Liver (tissue), 9 donors: ENCODE data around the gene SMYD5. TPM values are rescaled to one million over a fixed set of nuclear protein-coding genes. Genes with fewer than 3 reads are reported as not detected.

Source experiments
- DNase-seq: peaks from one replicate; pipeline ENCODE4 v3.0.0-alpha.2; 2017; ENCODE audit warnings: low spot score
- H3K27ac ChIP-seq, 2 donors: one replicate each; pipeline ENCODE4 v1.7.0; 2013; ENCODE audit warnings: inconsistent platforms in 2 of 2, low read length in 2 of 2, control low read depth in 1 of 2, low read depth in 1 of 2, mild to moderate bottlenecking in 1 of 2
- H3K27me3 ChIP-seq, 4 donors: one replicate each; pipeline versions ENCODE4 v1.6.1 to v1.7.0; 2013; ENCODE audit warnings: low read length in 3 of 4, inconsistent platforms in 1 of 4, mild to moderate bottlenecking in 1 of 4, moderate library complexity in 1 of 4; ENCODE audit not compliant: control insufficient read depth in 4 of 4, insufficient read depth in 4 of 4
- H3K36me3 ChIP-seq, 4 donors: one replicate each; pipeline versions ENCODE4 v1.6.1 to v1.7.0; 2013; ENCODE audit warnings: low read length in 3 of 4, mild to moderate bottlenecking in 3 of 4, low read depth in 1 of 4, moderate library complexity in 1 of 4; ENCODE audit not compliant: control insufficient read depth in 4 of 4, insufficient read depth in 3 of 4
- H3K4me1 ChIP-seq, 4 donors: one replicate each; pipeline versions ENCODE4 v1.6.1 to v1.7.0; 2013; ENCODE audit warnings: low read length in 3 of 4, mild to moderate bottlenecking in 3 of 4, moderate library complexity in 1 of 4; ENCODE audit not compliant: control insufficient read depth in 4 of 4, insufficient read depth in 4 of 4
- H3K4me3 ChIP-seq, 3 donors: one replicate each; pipeline versions ENCODE4 v1.6.1 to v1.7.0; 2013; ENCODE audit warnings: low read length in 3 of 3, control low read depth in 1 of 3, low read depth in 1 of 3, mild to moderate bottlenecking in 1 of 3
- H3K9ac ChIP-seq, 2 donors: one replicate each; pipeline ENCODE4 v1.7.0; 2013; ENCODE audit warnings: low read length in 2 of 2, mild to moderate bottlenecking in 2 of 2, moderate library complexity in 2 of 2, control low read depth in 1 of 2, low read depth in 1 of 2
- H3K9me3 ChIP-seq, 4 donors: one replicate each; pipeline versions ENCODE4 v1.6.1 to v1.7.0; 2013; ENCODE audit warnings: low read length in 3 of 4; ENCODE audit not compliant: control insufficient read depth in 4 of 4
- ATF3 ChIP-seq: IDR thresholded peaks from 2 replicates; pipeline ENCODE4 v1.6.1; 2016; ENCODE audit warnings: antibody characterized with exemption
- CTCF ChIP-seq: fragments of 150-350 bp; IDR thresholded peaks from 2 replicates; pipeline ENCODE4 v1.5.1; 2017; ENCODE audit warnings: improper control_type of control experiment, low read depth, low read length; ENCODE audit not compliant: missing input control
- EGR1 ChIP-seq, 2 donors: IDR thresholded peaks; 2 replicates each; pipeline ENCODE4 v1.6.1; 2016 to 2018; ENCODE audit warnings: antibody characterized with exemption in 2 of 2, low read depth in 2 of 2
- FOXA1 ChIP-seq: IDR thresholded peaks from 2 replicates; pipeline ENCODE4 v1.6.1; 2016; ENCODE audit warnings: antibody characterized with exemption
- FOXA2 ChIP-seq: IDR thresholded peaks from 2 replicates; pipeline ENCODE4 v1.6.1; 2016; ENCODE audit warnings: antibody characterized with exemption
- GABPA ChIP-seq, 2 donors: IDR thresholded peaks in 1 of 2; conservative IDR thresholded peaks in 1 of 2; 2 replicates each; pipeline ENCODE4 v1.6.1; 2016; ENCODE audit warnings: antibody characterized with exemption in 2 of 2, mild to moderate bottlenecking in 1 of 2, moderate library complexity in 1 of 2
- HNF4A ChIP-seq, 2 donors: conservative IDR thresholded peaks; 2 replicates each; pipeline ENCODE4 v1.6.1; 2016; ENCODE audit warnings: antibody characterized with exemption in 2 of 2, mild to moderate bottlenecking in 2 of 2
- HNF4G ChIP-seq: IDR thresholded peaks from 2 replicates; pipeline ENCODE4 v1.6.1; 2016; ENCODE audit warnings: antibody characterized with exemption
- JUND ChIP-seq, 2 donors: IDR thresholded peaks; 2 replicates each; pipeline ENCODE4 v1.6.1; 2016; ENCODE audit warnings: antibody characterized with exemption in 2 of 2
- MAX ChIP-seq: IDR thresholded peaks from 2 replicates; pipeline ENCODE4 v1.6.1; 2016; ENCODE audit warnings: antibody characterized with exemption
- NR2F2 ChIP-seq: IDR thresholded peaks from 2 replicates; pipeline ENCODE4 v1.6.1; 2016; ENCODE audit warnings: antibody characterized with exemption
- REST ChIP-seq: IDR thresholded peaks from 2 replicates; pipeline ENCODE4 v1.6.1; 2016; ENCODE audit warnings: antibody characterized with exemption, mild to moderate bottlenecking
- RXRA ChIP-seq, 2 donors: IDR thresholded peaks; 2 replicates each; pipeline ENCODE4 v1.6.1; 2017 to 2018; ENCODE audit warnings: antibody characterized with exemption in 2 of 2, mild to moderate bottlenecking in 1 of 2
- SP1 ChIP-seq: IDR thresholded peaks from 2 replicates; pipeline ENCODE4 v1.6.1; 2018; ENCODE audit warnings: antibody characterized with exemption, mild to moderate bottlenecking
- TAF1 ChIP-seq: conservative IDR thresholded peaks from 2 replicates; pipeline ENCODE4 v1.6.1; 2016; ENCODE audit warnings: antibody characterized with exemption, mild to moderate bottlenecking
- YY1 ChIP-seq: IDR thresholded peaks from 2 replicates; pipeline ENCODE4 v1.6.1; 2016; ENCODE audit warnings: antibody characterized with exemption, mild to moderate bottlenecking
- ZBTB33 ChIP-seq: IDR thresholded peaks from 2 replicates; pipeline ENCODE4 v1.6.1; 2016; ENCODE audit warnings: antibody characterized with exemption
- WGBS: extraction: QIAGEN DNeasy Blood & Tissue Kit; methylation state at CpG from one replicate; pipeline ENCODE4 v1.1.7; 2013; 5-methylcytosine and 5-hydroxymethylcytosine counted together
- polyA plus RNA-seq, 2 donors: library from polyadenylated mRNA; stranded (reverse) in 1 of 2; unstranded in 1 of 2; fragments of 200-250 nt in 1 of 2; fragments of >200 nt in 1 of 2; fragmentation: Nextera tagmentation in 1 of 2; extraction: Ambion mirVana in 1 of 2; gene quantifications; one replicate each; pipeline versions ENCODE4 v1.2.1 to v1.2.3, GENCODE V29; 2013 to 2015
- total RNA-seq, 2 donors: library from RNA; depleted of rRNA; stranded (reverse); fragments of >200 nt; gene quantifications; one replicate each; pipeline ENCODE4 v1.2.3, GENCODE V29; 2014
- donor health status: healthy.
- donor health status: healthy.
- donor health status: healthy.
- donor health status: healthy.
- donor health status: healthy.

The SMYD5 gene
- total and polyA plus RNA-seq, 4 donors: 3.9 to 8.8 (median 5.8) TPM

GRCh38 chr2:73268830-73269685, 55.0 kb downstream of the SMYD5 start:
- WGBS: 10% methylated on average over 113 of the region's 113 CpGs

GRCh38 chr2:73269686-73270465, 55.8 kb downstream of the SMYD5 start:
- peak overlapping the region in 1 of 3 donors; percentile 39 for H3K4me3 ChIP-seq
- peaks cover 3 to 12% (median 7%) of the 10 kb centered on the region in 4 donors for H3K4me1 ChIP-seq
- no peaks in the 10 kb centered on the region for H3K9me3 ChIP-seq
- H3K9ac ChIP-seq: no peak overlapping the region
- no peaks in the 10 kb centered on the region for H3K36me3 ChIP-seq
- no peak for TF ChIP-seq YY1
- TF ChIP-seq MAX: no peak
- no peak for TF ChIP-seq FOXA2
- TF ChIP-seq ATF3: no peak
- TF ChIP-seq RXRA (IDR thresholded peaks at IDR 0.05): no peak
- TF ChIP-seq NR2F2: no peak
- TF ChIP-seq TAF1: no peak
- no peak for TF ChIP-seq ZBTB33
- no peak for TF ChIP-seq GABPA (IDR thresholded peaks at IDR 0.05 in 1 of 2, conservative IDR thresholded peaks at IDR 0.05 in 1 of 2)
- no peak for TF ChIP-seq EGR1 (IDR thresholded peaks at IDR 0.05; ENCODE audit: low read depth in 2 of 2)
- no peak for TF ChIP-seq JUND (IDR thresholded peaks at IDR 0.05)
- TF ChIP-seq CTCF: no peak
- no peak for TF ChIP-seq SP1
- TF ChIP-seq REST: no peak
- no peak for TF ChIP-seq HNF4A (conservative IDR thresholded peaks at IDR 0.05)
- TF ChIP-seq FOXA1: no peak
- no peak for TF ChIP-seq HNF4G
- H3K27me3 ChIP-seq: peaks cover 0 to 7% (median 0%) of the 10 kb centered on the region in 4 donors
- 21% methylated on average over 22 of the region's 22 CpGs for WGBS
- no peak for DNase-seq
- no peak overlapping the region for H3K27ac ChIP-seq

More at GRCh38 chr2:73268830-73269685, 55.0 kb downstream of the SMYD5 start:
- no peaks in the 10 kb centered on the region for H3K36me3 ChIP-seq
- H3K9ac ChIP-seq: no peak overlapping the region
- no peak for TF ChIP-seq HNF4A (conservative IDR thresholded peaks at IDR 0.05)
- TF ChIP-seq ATF3: no peak
- TF ChIP-seq MAX: no peak
- no peak overlapping the region for H3K27ac ChIP-seq
- H3K27me3 ChIP-seq: peaks cover 0 to 7% (median 0%) of the 10 kb centered on the region in 4 donors
- peak overlapping the region in 1 of 3 donors; percentile 39 for H3K4me3 ChIP-seq
- no peaks in the 10 kb centered on the region for H3K9me3 ChIP-seq
- peaks cover 3 to 12% (median 7%) of the 10 kb centered on the region in 4 donors for H3K4me1 ChIP-seq
- DNase-seq: no peak
